ENCODE data around the gene ALPP.

GRCh38 chr2:232389327-232389726 lies 10.8 kb downstream of the ALPP start:
- TF ChIP-seq CTCF (IDR thresholded peaks at IDR 0.05; ENCODE audit: insufficient read depth, low read length, poor library complexity, severe bottlenecking) (no peak), EZH2phosphoT487 (conservative IDR thresholded peaks at IDR 0.05; ENCODE audit: low read length) (no peak)

Measured in SU-DHL-6 (cell line).